Measurements from ENCODE around the gene RBSN.
"Not testable (repeated sequence)": the region's sequence is repeated elsewhere in the genome, so short reads cannot be mapped to it uniquely, and the experiment has no call there.

GRCh38 chr3:15136885-15137284 lies 37.9 kb upstream of the RBSN start:
- TF ChIP-seq CTCF (conservative IDR thresholded peaks at IDR 0.05); ZFX (IDR thresholded peaks at IDR 0.05): not testable (repeated sequence)
